ENCODE measurements around the gene SELENOV.

DNA sequence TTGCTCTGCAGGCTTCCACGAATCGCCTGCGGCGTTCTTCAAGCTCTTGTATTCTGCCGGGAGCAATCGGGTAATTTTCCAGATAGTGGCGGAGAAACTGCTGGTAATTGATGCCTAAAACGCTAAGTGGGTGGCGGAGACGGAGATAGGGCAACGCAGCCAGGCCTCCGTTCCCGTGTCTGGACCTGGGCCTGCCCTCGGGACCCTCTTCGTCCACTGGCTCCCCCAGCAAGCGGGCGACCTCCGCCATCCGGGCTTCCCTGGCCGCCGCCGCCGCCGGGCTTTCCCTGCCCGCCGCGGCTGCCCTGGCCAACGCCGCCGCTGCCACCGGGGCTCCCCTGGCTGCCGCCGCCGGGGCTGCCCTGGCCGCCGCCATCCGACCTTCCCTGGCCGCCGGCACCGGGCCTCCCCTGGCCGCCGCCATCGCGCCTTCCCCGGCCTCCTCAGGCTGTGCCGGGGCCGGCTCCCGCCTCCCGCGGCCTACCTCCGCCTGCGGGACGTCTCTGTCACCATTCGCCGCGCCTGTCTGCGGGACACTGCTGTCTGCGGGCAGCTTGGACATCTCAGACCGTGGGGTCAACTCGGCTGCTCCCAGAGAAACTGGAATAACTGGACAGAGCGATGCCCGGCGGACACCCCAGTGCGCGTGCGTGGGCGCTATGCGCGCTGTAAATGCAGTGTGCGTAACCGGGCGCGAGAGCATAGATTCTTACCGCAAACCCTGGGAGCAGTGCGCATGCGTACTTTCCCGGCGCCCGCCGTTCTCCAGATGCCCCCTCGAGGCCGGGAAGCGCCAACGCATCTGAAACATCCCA lies 24.8 kb downstream of the SELENOV start, which contains the start of gene EID2:
- TF ChIP-seq POLR2A (IDR thresholded peaks at IDR 0.05), result peak in 1 of 3 donors; percentile 68
- TF ChIP-seq, protein P1, sequence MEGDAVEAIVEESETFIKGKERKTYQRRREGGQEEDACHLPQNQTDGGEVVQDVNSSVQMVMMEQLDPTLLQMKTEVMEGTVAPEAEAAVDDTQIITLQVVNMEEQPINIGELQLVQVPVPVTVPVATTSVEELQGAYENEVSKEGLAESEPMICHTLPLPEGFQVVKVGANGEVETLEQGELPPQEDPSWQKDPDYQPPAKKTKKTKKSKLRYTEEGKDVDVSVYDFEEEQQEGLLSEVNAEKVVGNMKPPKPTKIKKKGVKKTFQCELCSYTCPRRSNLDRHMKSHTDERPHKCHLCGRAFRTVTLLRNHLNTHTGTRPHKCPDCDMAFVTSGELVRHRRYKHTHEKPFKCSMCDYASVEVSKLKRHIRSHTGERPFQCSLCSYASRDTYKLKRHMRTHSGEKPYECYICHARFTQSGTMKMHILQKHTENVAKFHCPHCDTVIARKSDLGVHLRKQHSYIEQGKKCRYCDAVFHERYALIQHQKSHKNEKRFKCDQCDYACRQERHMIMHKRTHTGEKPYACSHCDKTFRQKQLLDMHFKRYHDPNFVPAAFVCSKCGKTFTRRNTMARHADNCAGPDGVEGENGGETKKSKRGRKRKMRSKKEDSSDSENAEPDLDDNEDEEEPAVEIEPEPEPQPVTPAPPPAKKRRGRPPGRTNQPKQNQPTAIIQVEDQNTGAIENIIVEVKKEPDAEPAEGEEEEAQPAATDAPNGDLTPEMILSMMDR (IDR thresholded peaks at IDR 0.05 in 8 of 11, conservative IDR thresholded peaks at IDR 0.05 in 3 of 11), result peak; percentile 88 to 97 (median 90)
